ENCODE data around the gene RPRM.

DNA sequence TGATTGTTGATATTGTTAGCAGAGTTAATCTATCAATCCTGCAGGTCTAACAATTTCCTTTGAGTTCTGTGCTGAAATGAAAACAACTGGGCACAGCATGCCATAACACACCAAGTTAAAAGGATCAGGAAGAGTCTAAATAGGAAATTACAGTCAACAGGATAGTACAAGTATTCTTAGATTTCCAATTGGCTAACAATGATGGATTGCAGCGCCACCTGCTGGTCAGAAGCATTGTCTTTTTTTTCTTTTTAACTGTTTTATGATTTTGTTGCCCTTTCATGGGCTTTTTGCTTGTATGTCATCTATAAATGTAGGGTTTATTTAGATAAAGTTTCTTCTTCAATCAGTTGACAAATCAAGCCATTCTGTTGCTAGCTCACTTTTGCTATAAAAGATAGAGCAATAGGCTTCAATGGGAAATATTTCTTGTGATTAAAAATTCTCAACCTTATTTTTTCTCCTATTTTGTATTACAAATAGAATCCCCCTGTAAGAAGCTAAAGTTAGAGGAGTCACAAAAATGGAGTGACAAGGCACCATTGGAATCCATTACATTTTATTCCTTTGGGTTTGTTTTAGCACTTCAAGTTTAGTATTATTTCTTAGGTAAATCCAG, 40.8 kb upstream of the RPRM start:
- TF ChIP-seq TAF1 (IDR thresholded peaks at IDR 0.05; ENCODE audit: low read depth, low read length): no peak
- no peak for TF ChIP-seq POLR2A (IDR thresholded peaks at IDR 0.05; ENCODE audit: low read depth, low read length)
- TF ChIP-seq POLR2AphosphoS5 (IDR thresholded peaks at IDR 0.05; ENCODE audit: low read depth, low read length): no peak

Measured in GM12891 (cell line).